Caki2 (cell line): ENCODE results near the gene USP24. TPM values are rescaled to one million over a fixed set of nuclear protein-coding genes. Genes with fewer than 3 reads are reported as not detected.
"Not testable (repeated sequence)": the region's sequence is repeated elsewhere in the genome, so short reads cannot be mapped to it uniquely, and the experiment has no call there.

Experiments
- DNase-seq: peaks from one replicate; pipeline ENCODE4 v3.0.0-alpha.2; 2015; ENCODE audit warnings: low read depth
- in situ Hi-C: cut with HindIII; loops from 2 replicates; pipeline ENCODE4 v1.10.0; 2016; ENCODE audit warnings: low sequenced_read_pairs, low pct_unique_long_range_greater_than_20kb, mixed read lengths
- total RNA-seq: library from RNA; depleted of rRNA; stranded (reverse); fragments of >200 nt; shearing (Covaris generic); gene quantifications from 2 replicates; pipeline ENCODE4 v1.2.3, GENCODE V29; 2014; ENCODE audit warnings: low replicate concordance

The USP24 gene
- total RNA-seq, 1 experiment from 2014 or later: 13.0 TPM

GRCh38 chr1:55206210-55206609 lies 9.0 kb downstream of the USP24 start:
- DNase-seq: no peak
- in situ Hi-C loops: no loop called here

GRCh38 chr1:55204997-55205396 lies 10.2 kb downstream of the USP24 start:
- in situ Hi-C loops: no loop called here
- DNase-seq: no peak

GRCh38 chr1:55203064-55203463 lies 12.1 kb downstream of the USP24 start:
- in situ Hi-C loops: no loop called here
- no peak for DNase-seq

- no peak for DNase-seq
- in situ Hi-C loops: no loop called here
Measured at GRCh38 chr1:55200667-55201066, 14.5 kb downstream of the USP24 start.

GRCh38 chr1:55199735-55200134 lies 15.4 kb downstream of the USP24 start:
- not testable (repeated sequence) for DNase-seq

DNA sequence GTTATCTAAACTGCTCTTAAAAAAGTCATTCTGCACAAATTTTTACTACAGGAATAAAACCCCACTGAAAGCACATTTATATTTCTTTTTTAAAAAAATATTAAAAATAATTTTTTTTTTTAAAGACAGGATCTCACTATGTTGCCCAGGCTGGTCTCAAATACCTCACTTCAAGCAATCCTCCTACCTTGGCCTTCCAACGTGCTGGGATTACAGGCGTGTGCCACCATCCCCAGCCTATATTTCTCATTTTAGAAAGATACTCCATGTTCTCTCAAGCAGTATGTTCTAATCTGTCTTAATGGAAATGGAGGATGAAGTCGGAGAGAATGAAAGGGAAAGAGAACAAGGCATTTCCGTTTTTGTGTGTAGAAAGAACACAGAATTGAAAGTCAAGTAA lies 17.1 kb downstream of the USP24 start:
- no peak for DNase-seq
- in situ Hi-C loops: no loop called here

More at GRCh38 chr1:55199735-55200134, 15.4 kb downstream of the USP24 start:
- in situ Hi-C loops: not testable (repeated sequence)

DNA sequence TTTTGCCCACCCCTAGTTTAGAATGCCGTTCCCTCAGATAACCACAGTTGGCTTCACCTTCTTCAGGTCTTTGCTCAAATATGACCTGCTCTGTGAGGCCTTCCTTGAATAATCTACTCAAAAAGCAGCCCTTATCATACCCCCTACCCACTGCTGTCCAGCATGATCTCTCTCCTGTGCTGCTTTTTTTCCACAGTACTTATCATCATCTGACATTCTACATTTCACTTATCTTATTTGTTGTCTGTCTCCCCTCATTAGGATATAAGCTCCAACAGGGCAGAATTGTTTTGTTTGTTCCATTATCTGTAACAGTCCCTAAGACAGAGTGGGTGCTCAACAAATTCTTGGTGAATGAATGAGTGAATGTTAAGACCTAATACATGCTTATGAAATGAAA lies 18.1 kb downstream of the USP24 start:
- in situ Hi-C loops: no loop called here
- no peak for DNase-seq

- no peak for DNase-seq
Measured at GRCh38 chr1:55196433-55197035, 18.6 kb downstream of the USP24 start.

GRCh38 chr1:55195521-55196233 lies 19.5 kb downstream of the USP24 start:
- in situ Hi-C loops: no loop called here
- DNase-seq: no peak

More at GRCh38 chr1:55196433-55197035, 18.6 kb downstream of the USP24 start:
- in situ Hi-C loops: no loop called here

- in situ Hi-C loops: no loop called here
Measured at GRCh38 chr1:55194851-55195250, 20.3 kb downstream of the USP24 start.

DNA sequence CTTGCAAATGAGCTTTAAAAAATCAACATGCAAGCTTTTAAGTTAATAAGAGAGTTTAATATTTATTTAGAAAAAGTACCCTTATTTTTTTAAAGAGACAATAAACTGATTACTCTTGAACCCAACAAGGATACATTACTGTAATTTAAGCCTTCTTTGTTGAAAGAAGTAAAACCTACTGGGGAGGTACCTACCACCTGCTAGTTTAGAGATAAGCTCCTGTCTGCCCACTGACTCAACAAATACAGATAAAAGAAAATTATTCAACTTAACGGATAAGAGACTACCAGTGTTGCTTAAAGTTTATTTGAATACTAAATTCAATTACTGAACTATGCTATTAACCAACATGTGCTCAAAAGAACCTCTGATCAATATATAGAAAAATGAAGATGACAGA lies 23.1 kb downstream of the USP24 start:
- in situ Hi-C loops: no loop called here
- DNase-seq: no peak

More at GRCh38 chr1:55194851-55195250, 20.3 kb downstream of the USP24 start:
- DNase-seq: no peak

DNA sequence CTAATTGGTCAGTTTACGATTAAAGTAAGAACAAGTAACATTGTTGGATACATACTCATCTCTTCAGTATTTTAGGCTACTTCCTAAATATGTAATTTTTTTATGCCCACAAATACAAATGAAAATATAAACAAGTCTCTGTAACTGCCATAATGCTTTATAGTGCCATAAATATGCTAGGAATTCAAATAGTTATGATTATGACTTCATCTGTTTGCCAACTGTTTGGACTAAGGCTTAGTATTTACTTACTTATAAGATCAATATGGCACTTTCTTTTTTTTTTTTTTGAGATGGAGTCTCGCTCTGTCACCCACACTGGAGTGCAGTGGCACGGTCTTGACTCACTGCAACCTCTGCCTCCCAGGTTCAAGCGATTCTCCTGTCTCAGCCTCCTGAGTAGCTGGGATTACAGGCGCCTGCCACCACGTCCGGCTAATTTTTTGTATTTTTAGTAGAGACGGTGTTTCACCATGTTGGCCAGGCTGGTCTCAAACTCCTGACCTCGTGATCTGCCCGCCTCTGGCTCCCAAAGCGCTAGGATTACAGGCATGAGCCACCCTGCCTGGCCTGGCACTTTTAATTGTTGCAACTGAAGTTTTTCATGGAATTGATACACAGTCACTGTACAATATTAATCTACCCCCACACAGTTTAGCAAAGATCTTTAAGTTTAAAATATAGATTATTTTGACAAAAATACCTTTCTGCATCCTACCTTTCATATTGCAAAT lies 23.8 kb downstream of the USP24 start:
- DNase-seq, in situ Hi-C loops: not testable (repeated sequence)

- in situ Hi-C loops: no loop called here
- DNase-seq: no peak
Measured at GRCh38 chr1:55190109-55190508, 25.1 kb downstream of the USP24 start.

DNA sequence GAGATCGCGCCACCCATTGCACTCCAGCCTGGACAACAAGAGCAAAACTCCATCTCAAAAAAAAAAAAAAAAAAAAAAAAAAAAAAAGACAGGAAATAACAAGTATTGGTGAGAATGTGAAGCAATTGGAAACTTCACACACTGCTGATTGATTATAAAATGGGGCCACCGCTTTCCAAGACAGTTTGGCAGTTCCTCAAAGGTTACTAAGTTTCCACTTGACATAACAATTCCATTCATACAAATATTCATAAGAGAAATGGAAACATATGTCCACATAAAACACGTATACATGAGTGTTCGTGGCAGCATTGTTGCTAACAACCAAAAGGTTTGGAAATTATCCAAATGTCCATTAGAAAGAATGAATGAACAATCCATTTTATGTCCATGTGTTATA lies 26.3 kb downstream of the USP24 start:
- DNase-seq: no peak
- in situ Hi-C loops: no loop called here

DNA sequence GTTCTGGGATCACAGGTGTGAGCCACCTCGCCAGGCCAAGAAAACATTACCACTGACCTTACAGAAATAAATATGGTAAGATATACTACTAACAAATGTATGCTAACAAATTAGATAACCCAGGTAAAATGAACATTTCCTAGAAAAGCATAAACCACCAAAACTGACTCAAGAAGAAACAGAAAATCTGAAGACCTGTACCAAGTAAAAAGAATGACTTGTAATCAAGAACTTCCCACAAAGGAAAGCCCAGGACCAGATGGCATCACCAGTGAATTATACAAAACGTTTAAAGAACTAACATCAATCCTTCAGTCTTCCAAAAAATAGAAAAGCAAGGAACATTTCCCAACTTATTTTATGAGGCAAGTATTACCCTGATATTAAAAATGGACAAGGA lies 29.3 kb downstream of the USP24 start:
- in situ Hi-C loops: no loop called here
- DNase-seq: no peak

- in situ Hi-C loops: no loop called here
- DNase-seq: no peak
Measured at GRCh38 chr1:55184859-55185258, 30.3 kb downstream of the USP24 start.

GRCh38 chr1:55181666-55182065 lies 33.5 kb downstream of the USP24 start:
- no peak for DNase-seq
- in situ Hi-C loops: no loop called here

GRCh38 chr1:55180075-55180670 lies 35.0 kb downstream of the USP24 start:
- no peak for DNase-seq
- in situ Hi-C loops: no loop called here
